ENCODE results near the gene ZNF444. TPM values are rescaled to one million over a fixed set of nuclear protein-coding genes. Genes with fewer than 3 reads are reported as not detected.
A peak's percentile ranks its signal among the peaks of the same experiment; 100 is the strongest.

The ZNF444 gene
- total and polyA plus RNA-seq, 9 of the 15 experiments (the other 6 are each of a cell fraction or from before 2014, with no cell fraction given) = 0.39 to 40.0 (median 6.9) TPM

GRCh38 chr19:56113074-56113632, 27.9 kb upstream of the ZNF444 start:
- Histone ChIP-seq H3K79me2 (ENCODE audit: control insufficient read depth, insufficient read depth, low read length) (peaks cover 96% of the 10 kb centered on the region), H4K20me1 (replicated peaks; ENCODE audit: control insufficient read depth, insufficient read depth, low read length) (peaks cover 36% of the 10 kb centered on the region), H3K27me3 (ENCODE audit: control insufficient read depth in 2 of 2, insufficient read depth in 2 of 2, low read length in 2 of 2) (no peaks in the 10 kb centered on the region), H3K9me1 (ENCODE audit: control insufficient read depth, insufficient read depth, low read length) (peaks cover 14% of the 10 kb centered on the region), H3K4me3 (no peak overlapping the region), H3K36me3 (ENCODE audit: control insufficient read depth, insufficient read depth, low read length) (peaks cover 59% of the 10 kb centered on the region), H3K27ac (ENCODE audit: extremely low read depth, low read depth, low read length) (no peak overlapping the region), H3K9ac (ENCODE audit: insufficient read depth in 1 of 2, low read depth in 2 of 2, low read length in 2 of 2) (peak overlapping the region in 1 of 2 experiments; percentile 35; a peak in 1 of 4 replicates), H3K4me2 (ENCODE audit: insufficient read depth, low read length) (no peak overlapping the region), H2AFZ (ENCODE audit: low read depth, low read length) (no peak overlapping the region), H3K9me3 (replicated peaks; ENCODE audit: control insufficient read depth, insufficient read depth, low read depth, low read length) (no peaks in the 10 kb centered on the region), H3K4me1 (replicated peaks in 1 of 2; ENCODE audit: control insufficient read depth in 2 of 2, insufficient read depth in 2 of 2, low read length in 2 of 2) (peaks cover 8 to 70% of the 10 kb centered on the region in 2 experiments; a peak in 3 of 5 replicates)
- intact Hi-C loops (cut with micrococcal nuclease) = no loop called here
- POLR2A ChIA-PET = no interaction called here
- ATAC-seq (no peak), DNase-seq (ENCODE audit: extremely low read depth in 1 of 4, low spot score in 3 of 4) (no peak), FAIRE-seq (no peak)
- no TSS peak for BruUV-seq (replicated peaks)
- WGBS (ENCODE audit: insufficient coverage, low coverage, missing lambda C conversion rate) = 90% methylated on average over 20 of the region's 20 CpGs
- in situ Hi-C loops (cut with MboI) = no loop called here
- CTCF ChIA-PET (ENCODE audit: low intra/inter-chr PET ratio) = no interaction called here
- TF ChIP-seq GABPB2 (CRISPR knock-in tag; conservative IDR thresholded peaks at IDR 0.05) (no peak), NR3C1 (CRISPR knock-in tag; IDR thresholded peaks at IDR 0.05) (no peak), ZFP36 (IDR thresholded peaks at IDR 0.05; ENCODE audit: low read depth, low read length, partially characterized antibody) (no peak), DMBX1 (CRISPR knock-in tag; IDR thresholded peaks at IDR 0.05; ENCODE audit: borderline replicate concordance) (no peak)

DNA sequence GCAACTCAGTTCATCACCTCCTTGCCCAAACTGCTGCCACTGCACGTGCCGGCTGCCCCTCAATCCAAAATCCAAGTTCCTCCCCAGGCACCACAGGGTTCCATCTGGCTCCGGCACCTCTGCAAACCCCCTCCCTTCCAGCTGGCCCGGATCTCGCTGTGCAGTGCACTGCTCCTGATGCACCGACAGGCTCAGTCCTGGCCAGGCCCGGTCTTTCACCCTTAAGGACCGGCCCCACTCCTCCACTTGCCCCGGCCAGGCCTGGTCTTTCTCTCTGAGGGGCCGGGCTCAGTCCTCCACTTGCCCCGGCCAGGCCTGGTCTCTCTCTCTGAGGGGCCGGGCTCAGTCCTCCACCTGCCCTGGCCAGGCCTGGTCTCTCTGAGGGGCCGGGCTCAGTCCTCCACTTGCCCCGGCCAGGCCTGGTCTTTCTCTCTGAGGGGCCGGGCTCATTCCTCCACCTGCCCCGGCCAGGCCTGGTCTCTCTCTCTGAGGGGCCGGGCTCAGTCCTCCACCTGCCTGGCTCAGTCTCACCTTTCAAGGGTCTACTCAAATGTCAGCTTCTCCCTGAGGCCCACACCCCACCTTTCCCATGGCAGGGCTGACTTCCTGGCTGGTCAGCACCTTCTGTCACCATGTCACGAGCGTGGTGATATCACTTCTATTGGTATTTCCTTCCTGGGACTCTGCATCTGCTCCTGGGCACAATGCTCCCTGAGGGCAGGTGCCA, 26.9 kb upstream of the ZNF444 start:
- no peaks in the 10 kb centered on the region for H3K9me3 ChIP-seq (replicated peaks; ENCODE audit: control insufficient read depth, insufficient read depth, low read depth, low read length)
- peak; percentile 27 for TF ChIP-seq RBM22 (IDR thresholded peaks at IDR 0.05; ENCODE audit: low read depth, low read length, poor library complexity, severe bottlenecking)
- TF ChIP-seq CC2D1A (IDR thresholded peaks at IDR 0.05) = no peak
- peak; percentile 57 for TF ChIP-seq RBFOX2 (IDR thresholded peaks at IDR 0.05; ENCODE audit: low read depth, low read length)
- TF ChIP-seq POLR2G (IDR thresholded peaks at IDR 0.05; ENCODE audit: low read depth, low read length) = peak; percentile 65
- no peak for TF ChIP-seq ZNF79 (CRISPR knock-in tag; IDR thresholded peaks at IDR 0.05; ENCODE audit: low read depth)
- TF ChIP-seq KLF13 (tag; IDR thresholded peaks at IDR 0.05; ENCODE audit: borderline replicate concordance, low read depth) = no peak
- DNase-seq (ENCODE audit: extremely low read depth in 1 of 4, low spot score in 3 of 4) = no peak
- no peak for ATAC-seq
- H2AFZ ChIP-seq (ENCODE audit: low read depth, low read length) = no peak overlapping the region
- intact Hi-C loops (cut with micrococcal nuclease) (no loop called here), in situ Hi-C loops (cut with MboI) (no loop called here)
- H3K9me1 ChIP-seq (ENCODE audit: control insufficient read depth, insufficient read depth, low read length) = peaks cover 18% of the 10 kb centered on the region
- peaks cover 46% of the 10 kb centered on the region for H4K20me1 ChIP-seq (replicated peaks; ENCODE audit: control insufficient read depth, insufficient read depth, low read length)
- POLR2A ChIA-PET = no interaction called here
- 93% methylated on average over 11 of the region's 19 CpGs for WGBS (ENCODE audit: insufficient coverage, low coverage, missing lambda C conversion rate)
- H3K27ac ChIP-seq (ENCODE audit: extremely low read depth, low read depth, low read length) = no peak overlapping the region
- peak overlapping the region in 1 of 2 experiments; percentile 74; a peak in 2 of 4 replicates for H3K9ac ChIP-seq (ENCODE audit: insufficient read depth in 1 of 2, low read depth in 2 of 2, low read length in 2 of 2)
- FAIRE-seq = no peak
- CTCF ChIA-PET (ENCODE audit: low intra/inter-chr PET ratio) = no interaction called here
- H3K27me3 ChIP-seq (ENCODE audit: control insufficient read depth in 2 of 2, insufficient read depth in 2 of 2, low read length in 2 of 2) = no peaks in the 10 kb centered on the region
- BruUV-seq (replicated peaks) = no TSS peak
- no peak overlapping the region for H3K4me3 ChIP-seq
- peaks cover 96% of the 10 kb centered on the region for H3K79me2 ChIP-seq (ENCODE audit: control insufficient read depth, insufficient read depth, low read length)
- peaks cover 14 to 71% of the 10 kb centered on the region in 2 experiments for H3K4me1 ChIP-seq (replicated peaks in 1 of 2; ENCODE audit: control insufficient read depth in 2 of 2, insufficient read depth in 2 of 2, low read length in 2 of 2)
- no peak overlapping the region for H3K4me2 ChIP-seq (ENCODE audit: insufficient read depth, low read length)
- peaks cover 60% of the 10 kb centered on the region for H3K36me3 ChIP-seq (ENCODE audit: control insufficient read depth, insufficient read depth, low read length)
